NCI-H526 (cell line): Measurements from ENCODE around the gene STX2.
"Not testable (repeated sequence)": the region's sequence is repeated elsewhere in the genome, so short reads cannot be mapped to it uniquely, and the experiment has no call there.

ENCODE experiments used
- DNase-seq, 2 experiments: peaks; one replicate each; lab custom pipeline; 2025; lab: John Stamatoyannopoulos, UW

STX2 gene

DNA sequence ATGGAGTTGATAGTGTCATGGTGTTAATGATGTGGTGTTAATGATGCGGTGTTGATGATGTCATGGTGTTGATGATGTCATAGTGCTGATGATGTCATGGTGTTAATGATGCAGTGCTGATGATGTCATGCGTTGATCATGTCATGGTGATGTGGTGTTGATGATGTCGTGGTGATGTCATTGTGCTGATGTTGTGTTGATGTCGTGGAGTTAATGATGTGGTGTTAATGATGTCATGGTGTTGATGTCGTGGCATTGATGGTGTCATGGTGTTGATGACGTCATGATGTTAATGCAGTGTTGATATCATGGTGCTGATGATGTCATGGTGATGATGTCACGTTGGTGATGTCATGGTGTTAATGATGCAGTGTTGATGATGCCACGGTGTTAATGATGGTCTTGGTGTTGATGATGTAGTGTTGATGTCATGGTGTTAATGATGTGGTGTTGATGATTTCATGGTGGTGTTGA, 73.8 kb downstream of the STX2 start:
- DNase-seq = no peak

DNA sequence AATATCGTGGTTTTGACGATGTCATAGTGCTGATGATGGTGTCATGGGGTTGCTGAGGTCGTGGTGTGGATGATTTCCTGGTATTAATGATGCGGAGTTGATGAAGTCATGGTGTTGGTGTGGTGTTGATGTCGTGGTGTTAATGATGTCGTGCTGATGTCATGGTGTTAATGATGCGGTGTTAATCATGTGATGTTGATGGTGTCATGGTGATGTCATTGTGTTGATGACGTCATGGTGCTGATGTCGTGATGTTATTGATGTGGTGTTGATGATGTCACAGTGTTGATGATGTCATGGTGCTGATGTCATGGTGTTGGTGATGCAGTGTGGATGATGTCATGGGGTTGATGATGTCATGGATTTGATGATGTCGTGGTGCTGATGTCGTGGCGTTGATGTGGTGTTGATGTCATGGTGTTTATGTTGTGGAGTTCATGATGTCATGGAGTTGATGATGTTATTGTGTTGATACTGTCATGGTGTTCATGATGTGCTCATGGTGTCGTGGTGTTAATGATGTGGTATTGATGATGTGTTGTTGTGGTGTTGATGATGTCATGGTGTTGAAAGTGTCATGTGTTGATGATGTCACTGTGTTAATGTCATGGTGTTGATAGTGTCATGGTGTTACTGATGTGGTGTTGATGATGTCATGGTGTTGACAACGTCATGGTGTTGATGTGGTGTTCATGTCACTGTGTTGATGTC, 74.4 kb downstream of the STX2 start:
- no peak for DNase-seq

DNA sequence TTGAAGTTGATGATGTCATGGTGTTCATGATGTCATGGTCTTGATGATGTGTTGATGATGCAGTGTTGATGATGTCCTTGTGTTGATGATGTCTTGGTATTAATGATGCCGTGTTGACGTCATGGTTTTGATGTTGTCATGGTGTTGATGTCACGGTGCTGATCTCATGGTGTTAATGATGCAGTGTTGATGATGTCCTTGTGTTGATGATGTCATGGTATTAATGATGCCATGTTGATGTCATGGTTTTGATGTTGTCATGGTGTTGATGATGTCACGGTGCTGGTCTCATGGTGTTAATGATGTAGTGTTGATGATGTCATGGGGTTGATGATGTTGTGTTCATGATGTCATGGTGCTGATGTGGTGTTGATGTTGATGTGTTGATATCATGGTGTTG, 75.0 kb downstream of the STX2 start:
- DNase-seq = no peak

DNA sequence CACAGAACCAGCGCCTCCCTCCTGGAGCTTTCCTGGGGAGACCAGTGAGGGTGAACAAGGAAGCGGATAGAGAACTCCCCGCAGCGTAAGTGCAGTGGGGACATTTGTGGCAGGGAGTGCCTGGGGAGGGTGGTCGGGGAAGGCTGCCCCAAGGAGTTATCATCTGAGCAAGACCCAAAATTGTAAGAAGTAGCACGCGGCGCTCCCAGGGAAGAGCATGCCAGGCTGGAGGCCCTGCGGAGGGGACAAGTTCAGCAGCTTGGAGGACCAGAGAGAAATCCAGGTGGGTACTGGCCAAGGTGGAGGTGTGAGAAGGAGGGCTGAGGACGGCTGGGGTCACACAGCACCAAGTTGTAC, 76.8 kb downstream of the STX2 start:
- no peak for DNase-seq

DNA sequence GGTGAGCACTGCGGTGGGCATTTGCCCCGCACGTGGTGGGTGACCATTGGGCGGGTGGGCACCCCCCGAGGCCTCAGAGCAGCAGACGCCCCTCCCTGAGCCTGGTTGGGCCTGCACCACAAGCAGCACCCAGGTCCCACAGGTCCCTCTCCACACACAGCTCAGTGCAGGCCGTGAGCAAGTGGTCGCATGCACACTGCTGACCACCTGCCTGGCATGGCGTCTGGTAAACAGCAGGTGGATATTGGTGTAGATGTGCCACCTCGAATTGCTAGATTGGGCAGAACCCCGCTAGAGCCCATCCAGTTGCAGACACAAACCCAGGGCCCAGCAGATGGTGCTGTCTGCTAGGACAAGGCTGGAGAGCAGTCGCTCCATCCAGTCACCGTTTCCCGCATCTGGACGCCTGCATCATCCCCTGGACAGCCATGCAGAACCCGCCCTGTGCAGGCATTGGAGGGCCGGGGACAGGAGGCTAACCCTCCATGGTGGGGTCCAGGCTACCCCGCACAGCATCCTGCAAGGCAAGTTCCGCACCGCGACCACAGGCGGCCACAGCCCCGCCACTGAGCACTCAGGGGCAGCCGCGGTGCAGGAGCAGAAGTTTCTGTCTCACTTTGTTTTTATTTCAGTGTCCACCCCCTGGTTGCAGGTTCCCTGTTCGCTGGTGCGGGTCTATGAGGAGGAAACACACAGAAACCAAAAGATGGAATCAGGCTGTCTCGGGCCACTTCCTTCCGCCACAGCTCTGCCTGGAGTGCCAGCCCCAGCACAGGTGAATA, 77.3 kb downstream of the STX2 start:
- DNase-seq = peak; percentile 55 to 84

DNA sequence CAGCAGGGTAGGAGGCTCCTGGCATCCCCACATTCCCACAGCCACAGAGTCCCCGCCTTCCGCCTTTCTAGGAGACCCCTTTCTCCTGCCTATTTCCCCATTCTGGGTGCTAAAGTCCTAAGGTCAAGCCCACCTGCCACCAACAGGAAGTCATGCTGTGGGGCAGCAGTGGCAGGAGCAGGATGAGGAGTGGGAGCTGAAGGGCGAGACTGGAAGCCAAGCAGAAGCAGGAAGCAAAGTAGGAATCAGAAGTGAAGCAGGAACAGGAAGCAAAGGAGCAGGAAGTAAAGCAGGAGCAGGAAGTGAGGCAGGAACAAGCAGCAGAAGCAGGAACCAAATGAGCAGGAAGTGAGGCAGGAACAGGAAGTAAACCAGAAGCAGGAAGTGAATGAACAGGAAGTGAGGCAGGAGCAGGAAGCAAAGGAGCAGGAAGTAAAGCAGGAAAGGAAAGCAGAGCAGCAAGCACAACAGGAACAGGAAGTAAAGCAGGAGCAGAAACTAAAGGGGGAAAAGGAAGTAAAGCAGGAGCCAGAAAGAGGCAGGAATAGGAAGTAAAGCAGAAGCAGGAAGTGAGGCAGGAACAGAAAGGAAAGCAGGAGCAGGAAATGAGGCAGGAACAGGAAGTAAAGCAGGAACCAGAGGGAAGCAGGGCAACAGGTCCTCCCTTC, 84.7 kb downstream of the STX2 start:
- no peak for DNase-seq

DNA sequence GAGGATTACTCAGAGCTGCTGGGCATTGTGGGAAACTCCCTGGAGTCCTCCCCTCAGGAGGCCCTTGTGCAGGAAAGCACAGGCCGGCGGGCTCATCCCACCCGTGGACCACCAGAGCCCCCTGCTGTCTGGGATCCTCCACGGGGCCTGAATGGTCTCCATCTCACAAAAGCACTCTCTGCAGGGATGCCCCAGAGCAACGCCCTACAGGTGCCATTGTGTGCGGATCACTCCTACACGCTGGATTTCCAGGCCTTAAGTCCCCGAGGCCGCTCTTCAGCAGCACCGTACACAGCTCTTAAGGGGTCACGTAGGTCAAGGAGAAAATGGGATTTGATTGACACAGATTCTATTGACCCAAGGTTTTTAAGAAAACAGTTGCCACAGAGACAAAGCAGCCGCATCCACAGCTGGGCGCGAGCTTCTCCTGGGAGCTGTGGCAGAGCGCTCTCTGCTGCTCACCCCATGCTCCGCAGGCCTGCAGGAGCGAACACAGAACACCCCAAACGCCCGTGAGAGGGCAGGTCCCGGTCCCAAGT, 86.3 kb downstream of the STX2 start:
- peak in 1 of 2 experiments; percentile 63 for DNase-seq

DNA sequence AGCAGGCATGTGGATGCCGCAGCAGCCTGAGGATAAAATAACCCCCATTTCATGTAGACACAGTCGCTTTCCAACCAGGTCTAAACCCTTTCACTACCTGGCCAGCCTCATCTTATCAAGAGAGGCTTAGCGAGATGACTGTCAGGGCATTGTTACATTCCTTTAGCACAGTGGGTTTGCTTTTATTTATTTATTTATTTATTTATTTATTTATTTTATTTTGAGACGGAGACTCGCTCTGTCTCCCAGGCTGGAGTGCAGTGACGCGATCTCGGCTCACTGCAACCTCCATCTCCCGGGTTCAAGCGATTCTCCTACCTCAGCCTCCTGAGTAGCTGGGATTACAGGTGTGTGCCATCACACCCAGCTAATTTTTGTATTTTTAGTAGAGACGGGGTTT, 87.0 kb downstream of the STX2 start:
- DNase-seq = not testable (repeated sequence)

DNA sequence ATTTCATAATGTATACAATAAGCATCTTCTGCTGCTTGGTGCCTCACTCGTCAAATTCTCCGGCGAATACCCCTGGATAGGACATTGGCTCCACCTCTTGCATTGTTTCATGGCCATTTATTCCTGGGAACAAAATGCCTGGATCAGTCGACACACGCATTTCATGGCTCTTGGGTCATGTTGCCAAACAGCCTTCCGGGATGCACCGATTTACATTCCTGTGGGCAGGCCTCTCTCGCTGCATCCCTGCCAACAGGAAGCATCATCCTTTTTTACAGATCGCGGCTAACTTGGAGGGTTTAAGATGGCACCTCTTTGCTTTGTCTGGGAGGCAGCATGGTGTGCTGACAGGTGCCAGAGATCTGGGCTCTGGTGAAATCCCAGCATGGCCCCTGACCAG, 90.3 kb downstream of the STX2 start:
- DNase-seq = no peak

DNA sequence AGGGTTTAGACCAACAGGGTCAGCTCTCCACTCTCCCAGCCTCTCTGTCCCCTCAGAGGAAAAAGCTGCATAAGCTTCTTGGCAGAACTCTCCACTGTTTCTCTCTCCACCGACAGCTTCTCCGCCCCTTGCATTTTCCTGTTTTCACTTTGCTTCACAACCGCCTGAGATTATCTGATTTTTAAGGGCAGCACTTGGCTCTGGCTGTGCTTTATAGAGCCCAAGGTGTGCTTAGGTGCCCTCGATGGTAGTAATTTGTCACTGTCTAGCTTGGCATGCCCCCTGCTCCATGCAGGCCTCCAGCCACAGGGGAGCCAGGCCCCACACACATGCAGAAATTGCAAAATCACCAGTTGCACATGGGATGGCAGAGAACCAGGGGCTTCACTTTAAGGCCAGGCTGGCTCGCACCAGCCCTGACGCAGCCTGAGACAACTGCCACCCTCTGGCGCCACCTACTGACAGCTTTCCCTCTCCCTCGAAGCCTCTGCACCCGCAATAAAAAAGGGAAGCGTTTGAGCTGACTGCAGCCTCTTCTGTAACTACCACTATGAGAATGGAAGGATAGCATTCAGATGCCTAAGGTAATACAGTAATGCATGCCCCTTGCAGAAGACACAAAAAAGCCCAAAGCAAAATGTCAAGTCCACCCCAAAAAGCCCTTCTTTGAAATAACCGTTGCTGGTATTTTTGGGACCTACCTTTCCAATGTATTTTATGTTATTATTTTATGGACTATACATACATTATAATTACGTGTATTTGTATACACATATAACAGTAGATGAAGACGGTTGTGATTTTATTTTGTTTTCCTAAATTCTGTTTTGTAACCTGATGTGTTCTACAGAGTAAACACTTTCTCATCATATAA, 90.9 kb downstream of the STX2 start:
- peak in 1 of 2 experiments; percentile 92 for DNase-seq

DNA sequence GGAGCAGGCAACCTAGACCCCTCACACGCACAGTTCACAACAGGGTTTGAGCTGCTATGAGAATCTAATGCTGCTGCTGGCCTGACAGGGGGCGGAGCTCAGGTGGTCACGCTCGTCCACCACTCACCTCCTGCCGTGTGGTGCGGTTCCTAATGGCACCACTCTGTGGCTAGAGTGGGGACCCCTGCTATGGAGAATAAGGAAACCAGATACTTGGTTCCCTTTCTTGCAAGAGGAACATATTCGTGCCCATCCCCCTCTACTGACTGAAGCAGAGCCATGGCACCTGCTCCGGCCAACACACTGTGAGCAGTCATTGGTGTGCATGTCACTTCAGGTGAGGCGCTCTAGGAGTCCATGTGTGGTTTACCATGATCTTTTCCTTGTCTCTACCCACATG, 92.5 kb downstream of the STX2 start:
- DNase-seq = no peak

DNA sequence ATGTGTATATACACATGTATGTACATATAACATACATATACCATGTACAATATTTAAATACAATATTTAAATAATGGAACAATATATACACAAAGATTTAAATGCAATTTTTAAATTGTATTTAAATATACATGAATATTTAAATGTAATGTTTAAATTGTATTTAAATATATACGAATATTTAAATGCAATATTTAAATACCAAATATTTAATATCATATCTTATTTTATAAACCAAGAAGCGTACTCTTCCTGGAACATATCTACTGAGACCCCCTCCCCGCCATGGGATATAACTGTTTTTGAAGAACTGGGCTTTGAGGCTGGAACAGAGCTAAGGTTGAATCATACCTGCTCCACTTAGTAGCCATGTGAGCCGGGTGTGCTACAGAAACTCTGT, 93.1 kb downstream of the STX2 start:
- DNase-seq = no peak

DNA sequence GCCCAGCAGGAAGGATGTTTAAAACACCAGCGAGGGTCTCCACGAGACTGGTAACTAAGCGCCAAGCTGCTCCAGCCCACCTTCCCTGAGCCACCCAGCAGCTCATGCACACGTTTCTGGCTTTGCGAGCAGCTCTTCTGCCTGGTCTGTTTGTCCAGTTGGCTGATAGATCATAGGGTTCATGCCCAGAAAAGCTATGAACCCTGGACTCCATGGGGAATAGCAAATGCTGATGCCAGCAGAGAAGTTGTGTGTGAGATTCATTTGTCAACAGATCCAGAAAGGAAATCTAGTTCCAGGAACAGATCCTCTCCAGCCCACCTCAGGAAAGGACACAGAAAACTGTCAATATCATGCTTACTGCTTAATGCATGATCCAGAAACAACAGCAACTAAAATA, 94.8 kb downstream of the STX2 start:
- no peak for DNase-seq

DNA sequence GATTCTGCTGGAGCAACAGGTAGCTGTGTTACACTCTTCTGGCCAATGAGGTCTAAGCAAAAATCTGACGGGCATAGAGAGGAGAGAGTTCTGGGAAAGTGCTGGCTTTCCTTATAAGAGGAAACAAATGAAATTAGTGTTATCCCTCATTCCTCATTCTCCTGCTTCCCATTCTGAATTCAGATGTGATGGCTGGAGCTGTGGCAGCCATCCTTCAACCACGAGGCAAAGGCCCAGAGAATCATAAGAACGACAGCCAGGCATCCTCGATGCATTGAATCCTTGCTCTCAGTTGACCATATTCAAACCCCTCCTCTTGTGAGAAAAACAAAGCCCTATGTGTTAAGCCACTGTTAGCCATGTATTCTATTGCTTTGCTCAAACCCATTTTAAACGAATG, 95.4 kb downstream of the STX2 start:
- DNase-seq = no peak

DNA sequence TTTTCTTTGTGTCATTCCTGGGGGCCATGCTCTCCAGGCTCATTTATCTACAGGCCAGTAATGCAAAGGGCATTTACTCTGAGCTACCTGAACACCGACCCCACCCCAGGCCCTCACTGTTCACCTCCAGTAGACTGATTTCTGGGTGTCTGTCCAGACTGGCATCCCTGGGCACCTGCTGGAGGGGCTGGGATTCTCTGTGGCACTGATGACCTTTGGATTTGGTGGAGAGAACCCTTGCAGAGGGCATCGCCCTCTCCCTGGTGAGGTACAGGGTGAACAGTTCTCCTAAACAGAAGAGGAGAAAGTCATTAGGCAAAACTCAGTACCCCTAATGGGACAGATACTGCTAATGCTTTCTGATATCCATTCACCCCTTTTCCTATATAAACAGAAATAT, 95.9 kb downstream of the STX2 start:
- no peak for DNase-seq

DNA sequence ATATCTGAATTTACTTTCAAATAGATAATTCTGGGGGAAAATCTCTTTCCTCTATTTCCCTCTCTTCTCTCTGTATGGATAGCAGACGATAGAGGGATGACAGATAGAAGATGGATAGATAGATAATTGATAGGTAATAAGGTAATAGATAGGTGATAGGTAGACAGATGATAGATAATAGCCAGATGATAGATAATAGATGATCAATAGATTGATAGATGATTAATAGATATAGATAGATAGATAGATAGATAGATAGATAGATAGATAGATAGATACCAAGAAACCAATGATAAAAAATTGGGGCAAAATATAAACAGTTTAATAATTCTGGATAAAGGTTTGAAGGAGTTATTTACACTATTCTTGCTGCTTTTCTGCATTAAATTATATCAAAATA, 96.3 kb downstream of the STX2 start:
- DNase-seq = no peak

DNA sequence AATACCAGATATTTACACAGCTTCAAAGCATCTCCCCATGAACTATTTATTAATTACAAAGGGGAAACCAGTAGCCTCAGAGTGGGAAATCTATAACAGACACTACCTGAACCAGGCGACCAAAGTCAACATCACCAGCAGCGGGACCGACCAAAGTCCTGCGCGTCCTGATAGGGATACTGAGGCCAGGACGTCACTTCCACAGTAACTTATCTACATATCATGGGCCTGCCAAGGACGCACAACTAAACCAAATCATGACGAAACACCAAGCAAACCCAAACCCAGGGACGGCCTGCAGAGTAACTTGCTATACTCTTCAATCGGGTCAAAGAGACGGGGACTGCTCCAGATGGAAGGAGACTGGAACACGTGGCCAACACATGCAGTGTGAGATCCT, 96.9 kb downstream of the STX2 start:
- DNase-seq = no peak
